HG03135 (cell line): ENCODE data around the gene KMT2A.
"Not testable (repeated sequence)": the region's sequence is repeated elsewhere in the genome, so short reads cannot be mapped to it uniquely, and the experiment has no call there.

Experiments
- ATAC-seq: cut with Tn5 transposase; IDR thresholded peaks from one replicate; pipeline ENCODE4 v1.9.1; 2021; ENCODE audit warnings: mild to moderate bottlenecking, moderate library complexity; ENCODE audit not compliant: unreplicated experiment

Gene KMT2A

DNA sequence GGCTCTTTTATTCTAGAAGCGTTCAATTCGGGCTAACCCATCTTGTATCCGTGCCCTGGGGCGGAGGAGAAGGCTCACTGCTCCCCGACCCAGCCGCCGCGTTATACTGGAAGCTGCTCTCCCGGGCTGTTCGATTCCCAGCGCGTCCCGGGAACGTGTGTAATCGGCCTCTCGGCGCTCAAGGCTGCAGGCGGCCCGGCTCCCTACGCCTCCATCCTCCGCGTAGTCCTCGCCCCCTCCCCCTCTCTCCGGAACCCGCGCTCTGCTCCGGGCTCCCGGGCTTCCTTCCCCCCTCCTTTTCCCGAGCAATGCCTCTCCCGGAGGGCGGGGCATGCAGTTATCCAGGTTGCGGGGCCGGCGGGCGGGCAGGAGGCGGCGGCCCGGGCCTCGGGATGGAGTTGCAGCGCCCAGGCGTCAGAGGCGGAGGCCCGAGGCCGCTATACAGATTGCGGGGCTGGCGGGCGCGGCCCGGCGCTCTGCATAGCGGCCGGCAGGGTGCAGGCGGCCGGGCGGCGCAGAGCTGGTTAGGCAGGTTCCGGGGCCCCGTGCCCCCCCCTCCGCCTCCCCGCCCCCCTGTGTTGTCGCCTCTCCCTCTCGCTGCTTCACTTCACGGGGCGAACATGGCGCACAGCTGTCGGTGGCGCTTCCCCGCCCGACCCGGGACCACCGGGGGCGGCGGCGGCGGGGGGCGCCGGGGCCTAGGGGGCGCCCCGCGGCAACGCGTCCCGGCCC is at the start of gene KMT2A:
Gene KMT2A, plus strand, starts transcription at position 600 of the 732 bp plus-strand sequence. Its CDS starts 21 bp downstream, at position 621.
- ATAC-seq = peak; percentile 46

DNA sequence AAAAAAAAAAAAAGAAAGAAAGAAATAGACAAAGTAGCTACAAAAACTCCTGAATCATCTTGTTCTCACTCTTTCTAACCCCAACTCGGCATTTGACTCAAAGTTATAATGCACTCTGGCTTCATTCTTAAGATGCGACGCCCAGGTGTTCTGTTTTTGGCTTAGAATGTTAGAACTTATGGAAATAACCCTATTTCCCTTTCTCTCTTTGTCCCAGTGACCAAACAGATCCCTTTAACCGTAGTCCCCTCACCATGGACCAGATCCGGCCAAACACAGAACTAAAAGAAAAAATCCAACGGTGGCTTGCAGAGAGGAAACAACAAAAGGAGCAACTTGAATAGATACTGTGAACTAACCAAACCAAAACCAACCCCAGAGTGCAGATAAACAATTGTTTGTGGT is 40.2 kb upstream of the KMT2A start:
- ATAC-seq = no peak

DNA sequence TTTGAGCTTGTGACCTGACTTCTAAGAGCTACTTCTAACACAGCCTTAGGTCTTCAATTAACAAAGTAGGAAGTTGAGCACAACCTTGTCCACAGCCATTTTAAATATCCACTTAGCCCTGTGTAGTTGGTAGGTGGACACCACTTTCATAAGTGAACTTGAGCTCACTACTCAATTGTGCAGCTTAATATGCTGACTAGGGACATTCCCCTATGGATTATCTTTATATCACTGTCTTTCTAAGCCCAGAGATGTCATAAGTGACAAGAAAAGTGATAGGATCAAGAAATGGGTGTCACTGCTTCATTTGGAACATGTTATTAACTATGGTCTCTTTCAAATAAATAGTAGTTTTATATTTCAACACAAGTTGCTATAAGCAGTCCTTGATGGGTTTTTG is 38.8 kb upstream of the KMT2A start:
- ATAC-seq = no peak

DNA sequence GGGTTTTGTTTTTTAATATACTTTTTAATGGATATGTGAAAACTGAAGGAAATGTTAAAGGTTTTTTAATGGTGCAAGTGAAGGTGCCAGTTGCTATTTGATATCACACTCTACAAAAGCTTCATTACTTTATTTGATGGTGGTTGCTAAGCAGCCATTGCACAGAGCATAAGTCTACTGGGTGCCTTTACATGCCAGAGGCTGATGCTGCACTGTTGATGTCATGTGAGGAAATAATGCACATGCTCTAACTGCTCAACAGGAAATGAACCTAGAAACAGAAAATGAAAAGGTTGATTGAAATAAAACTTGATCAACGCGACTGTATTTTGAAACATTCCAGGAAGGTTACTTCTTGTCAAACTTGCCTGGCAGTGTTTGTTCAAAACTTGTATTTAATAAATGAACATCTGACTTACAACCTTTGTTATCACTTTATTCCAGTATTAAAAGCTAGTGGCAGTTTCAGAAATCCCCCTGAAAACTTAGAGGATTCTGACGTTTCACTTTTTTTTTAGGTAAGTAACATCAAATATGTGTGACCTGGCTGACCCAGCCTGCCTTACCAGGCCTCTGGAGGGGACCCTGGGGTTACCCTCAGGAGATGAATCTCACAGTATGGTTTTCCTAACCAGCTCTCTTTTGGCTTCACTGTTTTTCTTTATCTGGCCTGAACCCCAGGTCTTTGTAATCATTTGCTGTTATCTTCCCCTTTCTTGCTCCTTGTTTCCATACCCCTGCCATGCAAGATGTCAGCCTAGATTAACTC is 37.3 kb upstream of the KMT2A start:
- peak; percentile 44 for ATAC-seq

DNA sequence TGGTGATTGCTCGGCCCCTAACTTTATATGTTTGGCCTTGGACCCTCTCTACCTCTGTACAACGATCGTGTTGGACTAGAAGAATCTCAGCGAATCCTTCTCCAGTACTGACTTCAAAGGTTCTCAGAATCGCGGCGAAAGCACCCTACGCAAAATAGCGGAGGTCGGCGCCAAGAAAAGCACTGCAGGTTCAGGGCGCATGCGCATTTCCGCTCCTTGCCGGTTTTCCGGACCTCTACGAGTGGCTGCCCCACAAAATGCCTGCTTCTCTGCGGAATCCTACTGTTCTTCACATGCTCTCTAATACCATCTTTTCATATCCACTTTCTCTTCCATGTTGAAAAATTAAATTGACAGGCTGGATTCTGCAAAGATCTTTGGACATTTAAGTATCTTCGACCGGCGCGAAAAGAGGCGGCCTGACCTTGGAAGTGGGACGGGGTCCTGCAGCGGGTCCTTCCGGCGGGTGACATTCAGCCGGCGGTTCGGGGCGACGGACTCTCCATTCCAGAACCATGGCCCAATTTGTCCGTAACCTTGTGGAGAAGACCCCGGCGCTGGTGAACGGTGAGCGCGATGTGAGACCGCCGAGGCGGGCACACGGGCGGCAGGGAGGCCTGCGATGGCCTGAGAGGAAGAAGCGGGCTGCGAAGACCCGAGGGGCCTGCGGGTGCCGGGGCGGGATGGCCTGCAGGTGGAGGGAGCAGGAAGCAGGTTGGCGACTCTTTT is 35.0 kb upstream of the KMT2A start, which contains the start of gene ATP5MG:
Gene ATP5MG, plus strand, starts transcription at position 456 of the 729 bp plus-strand sequence. Its CDS starts 60 bp downstream, at position 516.
- peak; percentile 53 for ATAC-seq

DNA sequence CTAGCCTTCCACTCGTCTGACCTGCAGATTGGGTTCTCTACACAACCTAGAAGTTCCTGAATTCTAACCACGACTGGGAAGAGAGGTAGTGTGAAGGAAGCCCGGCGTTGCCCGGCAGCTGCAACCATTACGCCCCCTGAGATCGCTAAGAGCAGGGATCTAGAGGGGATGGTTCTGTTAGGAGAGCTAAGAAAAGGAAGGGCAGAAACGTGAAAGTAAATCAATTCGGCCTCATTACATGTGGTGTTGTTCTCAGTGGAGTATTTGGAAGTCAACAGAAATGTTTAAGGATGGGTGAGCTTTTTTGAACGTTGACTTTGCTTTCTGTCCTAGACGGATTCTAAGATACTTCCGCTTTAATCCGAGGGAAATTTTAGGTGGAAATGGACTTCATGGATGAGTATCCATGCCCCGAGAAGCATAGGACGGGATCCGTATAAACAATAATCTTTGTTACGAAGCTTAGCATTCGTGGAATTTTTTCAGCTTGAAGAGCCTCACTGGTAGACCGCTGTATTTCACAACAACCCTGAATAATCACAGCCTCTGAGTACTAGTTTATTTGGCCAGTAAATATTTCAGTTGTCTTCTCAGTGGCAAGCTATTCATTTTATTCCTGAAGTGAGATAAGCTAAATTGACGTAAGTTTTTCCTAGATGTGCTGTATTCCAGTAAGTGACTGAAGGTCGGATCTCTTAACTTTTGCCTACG is 34.3 kb upstream of the KMT2A start:
- ATAC-seq = peak; percentile 11

DNA sequence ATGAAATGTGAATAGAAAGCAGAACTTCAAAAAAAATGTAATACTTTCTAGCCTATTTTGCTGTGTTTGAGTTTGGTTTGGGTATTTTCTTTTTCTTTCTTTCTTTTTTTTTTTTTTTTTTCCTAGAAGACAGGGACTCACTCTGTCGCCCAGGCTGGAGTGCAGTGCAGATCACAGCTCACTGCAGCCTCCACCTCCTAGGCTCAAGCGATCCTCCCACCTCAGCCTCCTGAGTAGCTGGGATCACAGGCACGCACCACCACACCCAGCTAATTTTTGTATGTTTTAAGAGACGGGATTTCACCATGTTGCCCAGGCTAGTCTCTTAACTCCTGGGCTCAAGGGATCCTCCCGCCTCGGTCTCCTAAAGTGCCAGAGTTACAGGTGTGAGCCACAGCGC is 33.7 kb upstream of the KMT2A start:
- ATAC-seq = not testable (repeated sequence)

DNA sequence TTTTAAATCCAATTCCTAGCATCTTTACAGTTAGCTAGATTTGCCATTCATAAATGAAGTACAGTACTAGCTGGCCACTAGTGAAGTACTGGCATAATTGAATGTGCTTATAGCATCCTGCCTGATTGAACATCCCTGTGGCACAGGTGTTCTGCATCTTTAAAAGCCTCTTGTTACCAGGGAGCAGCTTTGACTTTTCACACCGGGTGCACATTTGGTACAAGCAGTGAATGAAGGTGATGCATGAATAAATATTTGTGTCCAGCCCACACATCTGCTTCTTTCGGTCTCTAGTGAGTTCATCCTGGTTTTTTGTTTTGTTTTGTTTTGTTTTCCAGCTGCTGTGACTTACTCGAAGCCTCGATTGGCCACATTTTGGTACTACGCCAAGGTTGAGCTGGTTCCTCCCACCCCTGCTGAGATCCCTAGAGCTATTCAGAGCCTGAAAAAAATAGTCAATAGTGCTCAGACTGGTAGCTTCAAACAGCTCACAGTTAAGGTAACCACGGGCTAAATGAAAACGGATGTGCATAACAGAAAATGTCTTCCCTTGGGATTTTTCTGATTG is 29.6 kb upstream of the KMT2A start:
- ATAC-seq = no peak

DNA sequence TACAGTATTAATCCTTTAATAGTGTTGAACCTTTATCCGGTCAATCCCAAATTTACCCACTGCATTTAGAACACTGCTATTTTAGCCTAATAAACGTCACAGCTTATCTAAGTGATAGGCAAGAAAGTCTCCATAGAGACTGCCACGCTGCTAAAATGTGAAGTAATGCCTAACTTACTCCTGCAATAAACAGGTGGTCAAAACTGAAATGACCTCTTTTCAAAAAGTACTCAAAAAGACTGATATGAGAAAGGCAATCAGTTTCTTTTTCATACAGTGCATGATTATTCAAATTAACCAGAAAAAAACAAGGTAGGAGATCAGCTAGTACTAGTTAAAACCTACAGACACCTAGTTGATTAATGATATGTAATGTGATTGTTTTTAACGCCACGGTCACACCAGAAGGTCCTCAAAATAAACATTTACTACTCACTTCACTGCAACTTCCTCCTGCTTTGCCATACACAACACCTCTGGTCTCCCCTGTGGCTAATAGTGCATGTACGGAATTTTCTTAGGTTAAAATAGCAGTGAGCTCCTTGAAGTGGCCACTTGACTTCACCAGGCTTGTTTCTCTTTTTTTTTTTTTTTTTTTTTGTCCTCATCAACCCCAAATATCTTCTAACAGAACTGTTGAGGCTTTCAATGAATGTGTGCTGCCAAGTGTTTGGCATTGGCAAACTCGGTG is 26.1 kb upstream of the KMT2A start:
- peak; percentile 64 for ATAC-seq

DNA sequence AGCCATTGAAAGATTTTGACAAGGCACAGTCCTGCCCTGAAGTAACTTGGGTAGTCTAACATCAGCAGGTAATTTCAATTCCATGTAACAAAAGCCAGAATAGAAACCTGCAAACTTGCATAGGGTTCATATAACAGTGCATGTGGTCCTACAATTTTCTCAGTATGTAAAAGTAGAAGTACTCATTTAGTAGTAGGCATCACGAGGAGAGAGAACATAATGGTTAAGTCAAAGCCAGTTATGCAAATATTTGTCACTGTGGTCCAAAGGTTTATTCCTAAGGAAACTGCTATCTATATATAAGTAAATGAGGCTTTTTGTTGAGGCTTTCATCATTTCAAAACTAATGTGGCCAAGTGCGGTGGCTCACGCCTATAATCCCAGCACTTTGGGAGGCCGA is 24.8 kb upstream of the KMT2A start:
- no peak for ATAC-seq

DNA sequence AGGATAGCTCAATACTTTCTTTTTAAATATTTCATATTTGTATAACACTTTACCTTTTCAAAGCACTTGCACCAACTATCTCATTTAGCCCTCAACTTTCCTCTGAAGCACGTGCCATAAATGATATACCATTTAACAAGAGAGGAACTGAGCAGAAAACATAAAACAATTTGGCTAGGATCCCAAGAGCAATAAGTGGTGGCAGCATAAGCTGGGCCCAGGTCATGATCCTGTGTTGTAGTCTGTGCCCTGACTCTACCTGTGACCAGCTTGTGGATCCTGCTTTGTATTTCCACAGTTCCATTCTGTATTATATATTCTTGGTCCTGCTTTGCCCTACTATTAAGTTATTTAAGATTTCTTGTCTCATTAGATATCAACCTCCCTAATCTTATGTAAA is 23.4 kb upstream of the KMT2A start:
- no peak for ATAC-seq

DNA sequence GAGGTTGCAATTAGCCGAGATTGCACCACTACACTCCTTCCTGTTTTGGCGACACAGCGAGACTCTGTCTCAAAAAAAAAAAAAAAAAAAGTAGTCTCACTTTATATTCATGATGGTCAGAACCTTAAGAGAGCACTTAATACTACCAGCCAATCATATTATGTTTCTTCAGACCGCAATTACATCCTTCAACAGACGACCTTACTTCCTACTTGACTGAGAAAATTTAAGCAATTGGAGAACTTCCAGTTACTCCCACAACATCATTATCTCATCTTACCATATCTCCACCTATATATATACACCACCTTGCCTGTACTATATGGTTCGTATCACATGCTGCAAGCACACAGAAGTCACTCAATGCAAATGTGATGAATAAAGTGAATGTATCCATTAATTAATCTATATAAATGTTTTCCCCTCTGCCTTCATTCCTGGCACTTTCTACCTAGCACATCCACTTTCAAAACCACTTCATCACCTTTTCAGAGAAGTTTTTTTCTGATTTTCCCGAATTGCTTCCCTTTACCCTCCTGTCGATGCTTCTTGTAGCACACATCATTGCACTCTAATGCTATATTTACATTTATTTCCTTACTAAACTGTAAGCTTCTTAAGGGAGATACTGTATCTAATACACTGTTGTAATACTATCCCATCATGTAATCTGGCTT is 21.1 kb upstream of the KMT2A start:
- ATAC-seq = no peak

DNA sequence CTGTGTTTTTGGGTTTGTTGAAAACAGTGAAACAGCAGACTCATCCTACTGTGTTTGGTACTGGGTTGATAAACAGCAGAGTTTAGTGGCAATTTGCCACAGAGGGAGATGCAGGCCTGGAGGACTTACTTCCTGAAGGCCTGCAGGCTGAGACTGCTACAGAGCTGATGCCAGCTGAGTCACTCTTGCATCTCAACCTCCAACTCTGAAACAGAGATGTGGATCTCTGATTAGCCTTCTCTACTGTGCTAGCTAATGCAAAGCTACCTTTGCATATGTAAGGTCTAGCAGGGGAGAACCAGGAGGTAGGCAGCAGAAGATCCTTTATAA is 20.6 kb upstream of the KMT2A start:
- ATAC-seq = no peak

DNA sequence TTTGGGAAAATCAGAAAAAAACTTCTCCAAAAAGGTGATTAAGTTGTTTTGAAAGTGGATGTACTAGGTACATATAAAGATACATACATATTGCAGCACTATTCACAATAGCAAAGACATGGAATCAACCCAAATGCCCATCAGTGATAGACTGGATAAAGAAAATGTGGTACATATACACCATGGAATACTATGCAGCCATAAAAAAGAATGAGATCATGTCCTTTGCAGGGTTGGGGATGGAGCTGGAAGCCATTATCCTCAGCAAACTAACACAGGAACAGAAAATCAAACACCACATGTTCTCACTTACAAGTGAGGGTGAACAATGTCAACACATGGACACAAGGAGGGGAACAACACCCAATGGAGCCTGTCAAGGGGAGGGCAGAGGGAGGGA is 19.4 kb upstream of the KMT2A start:
- not testable (repeated sequence) for ATAC-seq

DNA sequence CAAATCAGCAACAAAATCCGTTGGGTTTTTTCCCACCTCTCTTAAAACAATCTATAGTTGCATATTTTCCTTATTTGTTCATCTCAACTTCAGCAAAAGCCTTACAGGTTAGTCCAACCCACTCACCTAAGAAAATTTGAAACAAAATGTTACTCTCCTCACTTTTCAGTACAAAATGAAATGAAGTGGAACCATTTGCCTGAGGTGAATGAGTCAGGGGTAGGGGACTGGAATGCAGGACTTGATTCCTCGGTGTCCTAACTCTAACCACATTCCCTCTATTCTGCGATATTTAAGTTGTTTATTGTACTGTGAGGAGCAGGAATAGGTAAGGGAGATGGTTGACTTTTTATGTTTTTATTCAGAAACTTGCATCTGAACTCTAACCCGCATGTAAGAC is 18.5 kb upstream of the KMT2A start:
- ATAC-seq = no peak

DNA sequence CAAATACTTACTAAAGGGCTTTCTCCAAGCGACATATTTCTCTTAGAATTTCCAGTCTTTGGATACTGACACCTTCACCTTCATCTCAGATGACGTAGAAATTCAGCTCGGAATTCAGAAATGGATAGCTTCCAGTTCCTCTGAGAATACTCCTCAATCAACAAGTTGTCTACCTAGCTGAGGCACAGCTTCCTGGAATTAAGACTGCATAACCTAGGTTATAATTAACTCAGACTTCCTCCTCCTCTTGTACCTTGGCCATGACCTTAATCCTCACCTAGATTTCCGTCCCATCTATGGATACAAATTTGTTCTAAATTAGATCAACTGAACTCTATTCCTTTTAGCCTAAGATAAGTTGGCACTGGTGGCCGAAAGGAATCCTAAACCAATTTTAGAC is 17.5 kb upstream of the KMT2A start:
- ATAC-seq = no peak

DNA sequence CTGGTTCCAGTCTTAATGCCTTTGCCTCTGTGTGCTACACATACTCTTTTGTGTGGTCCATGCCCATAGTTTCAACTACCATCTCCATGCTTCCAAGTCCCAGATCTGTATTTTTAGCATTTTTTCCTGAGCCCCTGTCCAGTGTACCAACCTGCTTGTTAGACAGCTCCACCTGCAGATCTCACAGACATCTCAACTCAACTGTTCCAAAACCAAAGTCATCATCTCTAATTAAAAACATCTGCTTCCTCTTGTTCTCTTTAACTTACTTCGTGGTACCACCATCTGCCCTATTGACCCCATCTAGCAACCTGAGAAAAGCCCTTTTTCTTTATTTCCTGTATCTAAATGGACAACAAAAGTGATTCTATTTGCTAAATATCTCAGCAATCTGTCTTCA is 8.6 kb upstream of the KMT2A start:
- no peak for ATAC-seq

DNA sequence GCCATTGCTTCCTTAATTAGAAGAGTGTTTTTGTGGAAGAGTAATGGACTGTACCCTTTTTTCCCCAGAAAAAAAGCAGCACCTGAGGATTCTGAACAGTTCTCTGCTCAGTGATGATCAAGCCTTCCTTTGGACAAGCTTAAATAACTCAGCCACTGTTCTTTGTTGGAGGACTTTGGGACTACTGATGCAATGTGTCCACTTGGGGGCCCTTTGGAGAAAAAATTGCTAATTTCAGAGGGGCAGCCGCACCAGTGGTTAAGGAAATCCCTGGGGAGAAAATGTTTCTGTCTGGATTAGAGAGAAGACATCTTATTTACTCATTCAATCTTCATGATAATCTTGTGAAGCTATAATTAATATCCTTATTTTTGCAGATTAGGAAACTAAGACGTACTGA is 5.3 kb upstream of the KMT2A start:
- no peak for ATAC-seq

DNA sequence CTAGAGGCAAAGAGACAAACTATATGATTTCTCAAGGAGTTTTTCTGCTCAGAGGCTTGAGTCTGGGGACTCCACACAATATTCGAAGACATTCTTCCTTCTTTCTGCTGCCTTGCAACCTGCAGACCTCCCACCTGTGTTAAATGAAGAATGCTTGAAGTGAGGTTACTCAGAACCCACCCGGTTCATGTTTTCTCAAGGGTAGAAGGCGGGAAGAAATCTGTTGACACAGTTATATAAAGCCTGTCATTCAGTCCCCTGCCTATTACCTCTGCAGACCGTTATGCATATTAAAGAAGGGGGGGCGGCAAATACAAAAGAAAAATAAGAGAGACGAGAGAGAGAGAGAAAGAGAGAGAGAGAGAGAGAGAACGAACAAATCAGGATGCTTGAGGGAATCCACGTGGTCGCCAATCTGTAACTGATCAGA is 2.2 kb upstream of the KMT2A start:
- no peak for ATAC-seq
